Pancreas (tissue), 10 donors: ENCODE measurements around the gene AAMP. TPM values are rescaled to one million over a fixed set of nuclear protein-coding genes. Genes with fewer than 3 reads are reported as not detected.
A peak's percentile ranks its signal among the peaks of the same experiment; 100 is the strongest.

Source experiments
- ATAC-seq, 4 donors: fragments of 200-7000 bp; cut with Tn5 transposase; one replicate each; pipeline versions ENCODE4 v1.8.0 to v1.9.1; 2020; ENCODE audit warnings: mild to moderate bottlenecking in 4 of 4, moderate library complexity in 4 of 4
- DNase-seq, 6 donors: peaks; one replicate each; pipeline ENCODE4 v3.0.0-alpha.2; 2020
- FAIRE-seq: peaks from 2 replicates; lab custom pipeline; 2012; peaks lifted over from hg19 to GRCh38; lab: Jason Lieb, UNC
- H3K27ac ChIP-seq, 4 donors: fragments of 200-600 bp; sonication (generic); 1 replicate in 3 of 4; 2 replicates in 1 of 4; pipeline versions ENCODE4 v1.5.0 to v1.8.0; 2020
- H3K27me3 ChIP-seq, 4 donors: fragments of 200-600 bp; one replicate each; pipeline ENCODE4 v1.8.0; 2021
- H3K36me3 ChIP-seq, 3 donors: fragments of 200-600 bp; sonication (generic) in 1 of 3; one replicate each; pipeline versions ENCODE4 v1.5.0 to v1.8.0; 2020 to 2021
- H3K4me1 ChIP-seq, 3 donors: fragments of 200-600 bp; one replicate each; pipeline ENCODE4 v1.8.0; 2021
- H3K4me3 ChIP-seq, 4 donors: fragments of 200-600 bp; sonication (generic) in 2 of 4; one replicate each; pipeline versions ENCODE4 v1.5.0 to v1.8.0; 2020 to 2021
- H3K9me3 ChIP-seq, 4 donors: fragments of 200-600 bp; one replicate each; pipeline ENCODE4 v1.8.0; 2021
- CTCF ChIP-seq, 4 donors: fragments of 200-600 bp; sonication (generic) in 3 of 4; IDR thresholded peaks; one replicate each; pipeline versions ENCODE4 v1.5.0 to v1.8.0; 2021; ENCODE audit warnings: antibody characterized with exemption in 4 of 4
- WGBS, 2 donors: extraction: QIAGEN DNeasy Blood & Tissue Kit; methylation state at CpG; one replicate each; pipeline ENCODE4 v1.1.7; 2013; 5-methylcytosine and 5-hydroxymethylcytosine counted together
- intact Hi-C, 3 donors: fragments of 100-400 bp; cut with DNase I; formaldehyde crosslinking; loops; one replicate each; pipeline versions ENCODE4 v1.11.1 to v1.14.2; 2022
- polyA plus RNA-seq, 2 donors: library from polyadenylated mRNA; stranded (reverse); fragments of 200-250 nt; gene quantifications; one replicate each; pipeline ENCODE4 v1.2.3, GENCODE V29; 2013
- total RNA-seq, 6 donors: library from RNA; stranded (reverse); fragmentation: NEBNext Ultra II Directional in 4 of 6; extraction: Animal tissue kit (Norgen Biotek cat#: 25700) in 4 of 6; gene quantifications; one replicate each; pipeline versions ENCODE4 v1.2.1 to v1.2.4, GENCODE V29; 2021 to 2023
- donor health status: healthy with polysubstance abuse.
- donor health status: DM: no; HTN: no; CAD: no; lungs with moderate emphysema.
- donor health status: DM: no; HTN: no; CAD: no.
- donor health status: control.
- donor health status: control.
- donor health status: Bipolar disorder and iron deficiency.
- donor health status: DM: yes; HTN: yes; CAD: no.
- donor health status: DM: no; HTN: no; CAD: no.
- donor health status: DM: no; HTN: no; CAD: no.
- donor health status: DM: yes; HTN: yes; CAD: no.

Gene AAMP
- total and polyA plus RNA-seq, 8 donors = 34.0 to 85.5 (median 41.4) TPM

- intact Hi-C loops = no loop called here
- H3K9me3 ChIP-seq = no peaks in the 10 kb centered on the region
- DNase-seq (no peak), FAIRE-seq (no peak), ATAC-seq (no peak)
- no peak for TF ChIP-seq CTCF (IDR thresholded peaks at IDR 0.05)
- no peaks in the 10 kb centered on the region for H3K36me3 ChIP-seq
- no peak overlapping the region for H3K4me3 ChIP-seq
- H3K27ac ChIP-seq = no peak overlapping the region
- no peaks in the 10 kb centered on the region for H3K27me3 ChIP-seq
- 68 to 75% methylated on average over 9 of the region's 9 CpGs for WGBS, 2 donors
- peaks cover 0 to 4% (median 0%) of the 10 kb centered on the region in 3 donors for H3K4me1 ChIP-seq
Observed at GRCh38 chr2:218306184-218306920, 36.4 kb upstream of the AAMP start.

DNA sequence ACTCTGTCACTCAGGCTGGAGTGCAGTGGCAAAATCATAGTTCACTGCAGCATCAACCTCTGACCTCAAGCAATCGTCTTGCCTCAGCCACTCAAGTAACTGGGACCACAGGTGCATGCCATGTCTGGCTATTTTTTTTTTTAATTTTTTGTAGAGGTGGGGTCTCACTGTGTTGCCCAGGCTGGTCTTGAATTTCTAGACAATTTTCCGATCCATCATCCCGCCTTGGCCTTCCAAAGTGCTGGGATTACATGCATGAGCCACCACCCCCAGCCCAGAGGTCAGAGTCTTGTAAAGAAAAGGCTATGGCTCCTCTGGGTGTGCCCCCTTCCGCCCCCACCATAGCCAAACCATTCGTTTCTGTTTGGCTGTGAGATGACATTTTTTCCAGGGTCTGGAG lies 35.4 kb upstream of the AAMP start:
- FAIRE-seq (no peak), ATAC-seq (no peak), DNase-seq (no peak)
- Histone ChIP-seq H3K4me1 (no peaks in the 10 kb centered on the region), H3K4me3 (no peak overlapping the region), H3K36me3 (no peaks in the 10 kb centered on the region), H3K27ac (no peak overlapping the region), H3K27me3 (no peaks in the 10 kb centered on the region), H3K9me3 (no peaks in the 10 kb centered on the region)
- TF ChIP-seq CTCF (IDR thresholded peaks at IDR 0.05) = no peak
- intact Hi-C loops = no loop called here
- 75 to 87% methylated on average over 5 of the region's 5 CpGs for WGBS, 2 donors

DNA sequence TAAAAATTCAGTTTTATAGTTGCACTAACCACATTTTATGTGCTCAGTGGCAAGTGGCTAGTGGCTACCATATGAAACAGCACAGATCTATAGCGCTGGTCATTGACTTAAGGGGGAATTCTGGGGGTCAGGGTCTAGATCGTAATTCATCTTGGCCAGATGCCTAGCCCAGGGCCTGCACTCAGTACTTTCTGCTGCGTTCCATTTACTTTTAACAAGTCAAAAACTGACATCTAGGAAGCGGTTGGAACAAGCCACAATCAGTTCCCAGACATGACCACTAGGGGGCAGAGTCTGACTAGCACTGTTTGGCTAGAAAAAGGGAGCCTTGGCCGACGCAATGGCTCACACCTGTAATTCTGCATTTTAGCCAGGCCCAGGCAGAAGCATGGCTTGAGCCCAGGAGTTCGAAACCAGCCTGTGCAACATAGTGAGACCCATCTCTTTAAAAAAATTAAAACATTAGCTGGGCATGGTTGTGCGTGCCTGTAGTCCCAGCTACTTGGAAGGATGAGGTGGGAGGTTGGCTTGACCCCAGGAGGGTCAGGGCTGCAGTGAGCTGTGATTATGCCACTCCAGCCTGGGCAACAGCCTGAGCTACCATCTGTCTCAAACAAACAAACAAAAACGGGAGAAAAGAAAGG lies 31.4 kb upstream of the AAMP start:
- intact Hi-C loops = loop anchor here in 1 of 3 donors (5.0 kb wide), 1 partner anchor 51 kb away; no protein-coding TSS in a partner anchor
- Histone ChIP-seq H3K4me3 (no peak overlapping the region), H3K27me3 (no peaks in the 10 kb centered on the region), H3K9me3 (no peaks in the 10 kb centered on the region), H3K36me3 (no peaks in the 10 kb centered on the region), H3K27ac (no peak overlapping the region), H3K4me1 (peaks cover 0 to 12% (median 6%) of the 10 kb centered on the region in 3 donors)
- DNase-seq = peak; percentile 85 to 93 (median 86)
- WGBS, 2 donors = 2 to 4% methylated on average over 9 of the region's 9 CpGs
- TF ChIP-seq CTCF (IDR thresholded peaks at IDR 0.05) = peak; percentile 84 to 99 (median 96)
- ATAC-seq = peak; percentile 79 to 98 (median 95)
- FAIRE-seq = no peak

DNA sequence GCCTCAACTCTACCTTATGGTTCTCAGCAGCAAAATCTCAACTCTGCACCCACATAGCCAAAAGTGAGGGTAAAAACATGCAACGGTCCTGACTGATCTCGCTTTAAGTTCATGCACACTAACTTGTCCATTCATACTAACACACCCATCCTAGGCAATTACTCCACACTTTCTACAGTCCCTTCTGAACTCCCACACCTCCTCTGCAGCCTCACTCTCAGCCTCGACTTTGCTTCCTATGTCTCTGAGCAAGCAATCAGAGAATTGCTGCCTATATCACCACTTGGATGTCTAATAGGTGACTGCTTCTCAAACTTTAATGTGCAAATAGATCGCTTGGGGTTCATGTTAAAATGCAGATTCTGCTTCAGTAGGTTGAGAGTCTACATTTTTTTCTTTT lies 30.2 kb upstream of the AAMP start:
- ATAC-seq = no peak
- WGBS, 2 donors = 78 to 84% methylated on average over 4 of the region's 4 CpGs
- no peak for DNase-seq
- H3K27ac ChIP-seq = no peak overlapping the region
- intact Hi-C loops = loop anchor here in 1 of 3 donors (5.0 kb wide), 1 partner anchor 52 kb away; no protein-coding TSS in a partner anchor
- no peaks in the 10 kb centered on the region for H3K27me3 ChIP-seq
- H3K4me3 ChIP-seq = no peak overlapping the region
- H3K36me3 ChIP-seq = no peaks in the 10 kb centered on the region
- TF ChIP-seq CTCF (IDR thresholded peaks at IDR 0.05) = no peak
- FAIRE-seq = no peak
- no peaks in the 10 kb centered on the region for H3K9me3 ChIP-seq
- H3K4me1 ChIP-seq = peaks cover 0 to 22% (median 17%) of the 10 kb centered on the region in 3 donors
